ENCODE data around the gene TRIM27. TPM values are rescaled to one million over a fixed set of nuclear protein-coding genes. Genes with fewer than 3 reads are reported as not detected.
"Not testable (repeated sequence)": the region's sequence is repeated elsewhere in the genome, so short reads cannot be mapped to it uniquely, and the experiment has no call there.

TRIM27 gene
- total and polyA plus RNA-seq, 10 of the 15 experiments (the other 5 are each of a cell fraction or from before 2014, with no cell fraction given): 18.5 to 74.7 (median 58.0) TPM

- TF ChIP-seq NKRF (conservative IDR thresholded peaks at IDR 0.05) (no peak), WRNIP1 (IDR thresholded peaks at IDR 0.05; ENCODE audit: borderline replicate concordance, low read depth, low read length) (no peak), CBFB (IDR thresholded peaks at IDR 0.05; ENCODE audit: low read depth) (no peak), NR2C2 (IDR thresholded peaks at IDR 0.05; ENCODE audit: borderline replicate concordance, control insufficient read depth, insufficient read length, low read depth) (no peak), IKZF2 (IDR thresholded peaks at IDR 0.05) (no peak), JUNB (IDR thresholded peaks at IDR 0.05) (no peak), CREM (IDR thresholded peaks at IDR 0.05; ENCODE audit: low read depth) (no peak), ESRRA (IDR thresholded peaks at IDR 0.05; ENCODE audit: low read length) (no peak)
Measured at GRCh38 chr6:28965706-28966105, 41.9 kb upstream of the TRIM27 start (continued).

GRCh38 chr6:28960846-28961500 lies 37.2 kb upstream of the TRIM27 start:
- in situ Hi-C loops (cut with MboI) (no loop called here), intact Hi-C loops (cut with micrococcal nuclease; ENCODE audit: unreplicated experiment) (no loop called here)
- WGBS (ENCODE audit: insufficient coverage, insufficient replicate concordance, low lambda C conversion rate, missing lambda C conversion rate): 13% methylated on average over 4 of the region's 4 CpGs
- no peaks in the 10 kb centered on the region for H3K36me3 ChIP-seq (ENCODE audit: control insufficient read depth in 2 of 2, insufficient read depth in 2 of 2, low read length in 1 of 2)
- ChIA-PET POLR2A (no interaction called here), SMC1A (ENCODE audit: uncharacterized antibody, unreplicated experiment) (no interaction called here), RAD21 (ENCODE audit: unreplicated experiment) (no interaction called here), CTCF (no interaction called here)
- no peak overlapping the region for H3K4me2 ChIP-seq (ENCODE audit: control insufficient read depth, insufficient read depth)
- no peaks in the 10 kb centered on the region for H3K9me3 ChIP-seq (replicated peaks; ENCODE audit: control insufficient read depth, insufficient read depth, low read length)
- H3K27ac ChIP-seq (ENCODE audit: control insufficient read depth, insufficient read depth): no peak overlapping the region
- no peak for FAIRE-seq
- H3K4me3 ChIP-seq: no peak overlapping the region
- H3K79me2 ChIP-seq (ENCODE audit: control insufficient read depth, insufficient read depth, low read length): no peaks in the 10 kb centered on the region
- no peak overlapping the region for H2AFZ ChIP-seq (ENCODE audit: control insufficient read depth, low read depth, low read length)
- H4K20me1 ChIP-seq (ENCODE audit: control insufficient read depth, insufficient read depth): no peaks in the 10 kb centered on the region
- H3K4me1 ChIP-seq (ENCODE audit: control insufficient read depth, insufficient read depth, low read length): no peaks in the 10 kb centered on the region
- H3K27me3 ChIP-seq (replicated peaks in 1 of 2; ENCODE audit: control insufficient read depth in 2 of 2, insufficient read depth in 2 of 2, low read length in 1 of 2): no peaks in the 10 kb centered on the region
- no TSS peak for BruUV-seq (replicated peaks)
- ATAC-seq: no peak
- TF ChIP-seq SMARCA5 (IDR thresholded peaks at IDR 0.05) (no peak), EED (IDR thresholded peaks at IDR 0.05; ENCODE audit: low read depth) (no peak), BMI1 (IDR thresholded peaks at IDR 0.05; ENCODE audit: borderline replicate concordance) (no peak), GATAD2B (conservative IDR thresholded peaks at IDR 0.05; ENCODE audit: low read depth) (no peak), FOXK2 (IDR thresholded peaks at IDR 0.05) (no peak), HDAC2 (IDR thresholded peaks at IDR 0.05) (no peak), SIX5 (IDR thresholded peaks at IDR 0.05; ENCODE audit: low read depth, low read length, severe bottlenecking) (no peak), FOS (IDR thresholded peaks at IDR 0.05; ENCODE audit: borderline replicate concordance, extremely low read depth, insufficient read length) (no peak)
- H3K9ac ChIP-seq (ENCODE audit: control insufficient read depth, insufficient read depth, low read length): no peak overlapping the region
- no peak for DNase-seq (ENCODE audit: low read depth, low spot score)

- in situ Hi-C loops (cut with MboI); H4K20me1 ChIP-seq (ENCODE audit: control insufficient read depth, insufficient read depth); DNase-seq (ENCODE audit: low read depth, low spot score); RAD21 ChIA-PET (ENCODE audit: unreplicated experiment); H3K4me3 ChIP-seq; BruUV-seq (replicated peaks); intact Hi-C loops (cut with micrococcal nuclease; ENCODE audit: unreplicated experiment); H3K4me1 ChIP-seq (ENCODE audit: control insufficient read depth, insufficient read depth, low read length); H3K36me3 ChIP-seq (ENCODE audit: control insufficient read depth in 2 of 2, insufficient read depth in 2 of 2, low read length in 1 of 2); H3K9me3 ChIP-seq (replicated peaks; ENCODE audit: control insufficient read depth, insufficient read depth, low read length); POLR2A ChIA-PET; H3K79me2 ChIP-seq (ENCODE audit: control insufficient read depth, insufficient read depth, low read length); H3K27me3 ChIP-seq (replicated peaks in 1 of 2; ENCODE audit: control insufficient read depth in 2 of 2, insufficient read depth in 2 of 2, low read length in 1 of 2); H3K27ac ChIP-seq (ENCODE audit: control insufficient read depth, insufficient read depth); H3K9ac ChIP-seq (ENCODE audit: control insufficient read depth, insufficient read depth, low read length); ATAC-seq; FAIRE-seq; H3K4me2 ChIP-seq (ENCODE audit: control insufficient read depth, insufficient read depth); H2AFZ ChIP-seq (ENCODE audit: control insufficient read depth, low read depth, low read length): not testable (repeated sequence)
- SMC1A ChIA-PET (ENCODE audit: uncharacterized antibody, unreplicated experiment): interaction anchor here (0.8 kb wide), 1 partner anchor 69 kb away, joined by 4 read pairs; no protein-coding TSS in a partner anchor
- 25% methylated on average over 13 of the region's 13 CpGs for WGBS (ENCODE audit: insufficient coverage, insufficient replicate concordance, low lambda C conversion rate, missing lambda C conversion rate)
- CTCF ChIA-PET: interaction anchor here (0.5 kb wide), 1 partner anchor 246 kb away, joined by 5 read pairs; no protein-coding TSS in a partner anchor
Measured at GRCh38 chr6:28958561-28959243, 34.9 kb upstream of the TRIM27 start.
